ENCODE results near the gene CDK5R1.

The CDK5R1 gene

DNA sequence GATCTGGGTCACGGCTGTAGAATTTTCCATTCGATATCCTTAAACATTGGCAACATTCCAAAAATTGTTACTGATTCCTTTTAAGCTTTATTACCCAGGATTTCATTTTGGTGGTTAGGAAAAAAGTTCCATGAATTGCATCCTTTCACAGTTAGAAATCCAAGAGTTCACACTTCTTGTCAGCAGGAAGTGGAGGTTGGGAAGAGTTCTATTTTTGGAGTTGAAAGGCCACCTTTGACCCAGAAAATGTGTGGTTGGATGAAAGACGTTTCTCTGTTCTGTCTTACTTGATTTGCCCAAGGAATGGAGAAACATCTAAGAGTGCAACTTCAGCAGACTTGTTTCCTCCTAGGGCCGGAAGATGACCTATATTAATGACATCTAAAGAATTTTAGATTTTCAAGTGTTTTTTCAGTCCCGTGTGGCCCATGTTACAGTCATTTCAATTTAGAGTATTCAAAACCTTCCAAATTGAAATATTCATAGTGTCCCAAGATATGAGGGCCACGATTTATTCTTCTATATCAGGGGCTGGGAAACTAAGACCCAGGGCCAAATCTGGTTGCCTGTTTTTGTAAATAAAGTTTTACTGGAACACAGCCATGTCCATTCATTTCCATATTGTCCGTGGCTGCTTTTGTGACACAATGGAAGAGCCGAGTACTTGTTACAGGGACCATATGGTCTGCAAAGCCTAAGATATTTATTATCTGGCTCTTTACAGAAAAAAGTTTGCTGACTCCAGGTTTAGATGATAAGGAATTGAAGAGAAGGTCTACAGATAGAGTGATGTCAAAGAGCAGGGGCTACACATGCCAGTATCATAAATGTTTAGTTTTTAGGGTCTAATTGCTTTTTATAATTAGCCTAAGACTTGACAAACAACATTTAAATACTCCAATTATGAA is 50.2 kb downstream of the CDK5R1 start:
- Histone ChIP-seq H3K27me3 (no peaks in the 10 kb centered on the region), H3K9me3 (no peaks in the 10 kb centered on the region), H3K4me1 (no peaks in the 10 kb centered on the region), H3K36me3 (no peaks in the 10 kb centered on the region), H3K4me3 (ENCODE audit: low read depth, low read length) (no peak overlapping the region)
- TF ChIP-seq, protein P1, sequence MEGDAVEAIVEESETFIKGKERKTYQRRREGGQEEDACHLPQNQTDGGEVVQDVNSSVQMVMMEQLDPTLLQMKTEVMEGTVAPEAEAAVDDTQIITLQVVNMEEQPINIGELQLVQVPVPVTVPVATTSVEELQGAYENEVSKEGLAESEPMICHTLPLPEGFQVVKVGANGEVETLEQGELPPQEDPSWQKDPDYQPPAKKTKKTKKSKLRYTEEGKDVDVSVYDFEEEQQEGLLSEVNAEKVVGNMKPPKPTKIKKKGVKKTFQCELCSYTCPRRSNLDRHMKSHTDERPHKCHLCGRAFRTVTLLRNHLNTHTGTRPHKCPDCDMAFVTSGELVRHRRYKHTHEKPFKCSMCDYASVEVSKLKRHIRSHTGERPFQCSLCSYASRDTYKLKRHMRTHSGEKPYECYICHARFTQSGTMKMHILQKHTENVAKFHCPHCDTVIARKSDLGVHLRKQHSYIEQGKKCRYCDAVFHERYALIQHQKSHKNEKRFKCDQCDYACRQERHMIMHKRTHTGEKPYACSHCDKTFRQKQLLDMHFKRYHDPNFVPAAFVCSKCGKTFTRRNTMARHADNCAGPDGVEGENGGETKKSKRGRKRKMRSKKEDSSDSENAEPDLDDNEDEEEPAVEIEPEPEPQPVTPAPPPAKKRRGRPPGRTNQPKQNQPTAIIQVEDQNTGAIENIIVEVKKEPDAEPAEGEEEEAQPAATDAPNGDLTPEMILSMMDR (IDR thresholded peaks at IDR 0.05; ENCODE audit: low read depth, low read length): no peak
- no peak for DNase-seq
